Neutrophil (primary cell): Measurements from ENCODE around the gene PMEL.
A peak's percentile ranks its signal among the peaks of the same experiment; 100 is the strongest.
"Not testable (repeated sequence)": the region's sequence is repeated elsewhere in the genome, so short reads cannot be mapped to it uniquely, and the experiment has no call there.

Experiments used
- H3K27ac ChIP-seq: fragments of 200-600 bp; sonication (generic); 2 replicates; pipeline ENCODE4 v1.5.1; 2016; ENCODE audit warnings: mild to moderate bottlenecking, moderate library complexity
- H3K27me3 ChIP-seq: fragments of 200-600 bp; sonication (generic); 2 replicates; pipeline ENCODE4 v1.6.0; 2016; ENCODE audit warnings: mild to moderate bottlenecking
- H3K36me3 ChIP-seq: fragments of 200-600 bp; sonication (generic); 2 replicates; pipeline ENCODE4 v1.5.1; 2017
- H3K4me1 ChIP-seq, 2 experiments: fragments of 200-600 bp in 1 of 2; sonication (generic) in 1 of 2; 1 replicate in 1 of 2; 2 replicates in 1 of 2; pipeline versions ENCODE4 v1.5.1 to v1.6.1; 2013 to 2016; ENCODE audit warnings: low read depth in 1 of 2, low read length in 1 of 2, mild to moderate bottlenecking in 1 of 2, moderate library complexity in 1 of 2; ENCODE audit not compliant: control insufficient read depth in 1 of 2, insufficient read depth in 1 of 2
- H3K4me3 ChIP-seq, 2 experiments: fragments of 200-600 bp in 1 of 2; sonication (generic) in 1 of 2; 1 replicate in 1 of 2; 2 replicates in 1 of 2; pipeline ENCODE4 v1.5.1; 2013 to 2016; ENCODE audit warnings: low read depth in 1 of 2, low read length in 1 of 2, mild to moderate bottlenecking in 1 of 2, moderate library complexity in 1 of 2
- H3K9me3 ChIP-seq: fragments of 200-600 bp; sonication (generic); 2 replicates; pipeline ENCODE4 v1.5.1; 2016
- CTCF ChIP-seq: fragments of 200-600 bp; sonication (generic); IDR thresholded peaks from 2 replicates; pipeline ENCODE4 v1.5.1; 2016; ENCODE audit warnings: antibody characterized with exemption

PMEL gene

DNA sequence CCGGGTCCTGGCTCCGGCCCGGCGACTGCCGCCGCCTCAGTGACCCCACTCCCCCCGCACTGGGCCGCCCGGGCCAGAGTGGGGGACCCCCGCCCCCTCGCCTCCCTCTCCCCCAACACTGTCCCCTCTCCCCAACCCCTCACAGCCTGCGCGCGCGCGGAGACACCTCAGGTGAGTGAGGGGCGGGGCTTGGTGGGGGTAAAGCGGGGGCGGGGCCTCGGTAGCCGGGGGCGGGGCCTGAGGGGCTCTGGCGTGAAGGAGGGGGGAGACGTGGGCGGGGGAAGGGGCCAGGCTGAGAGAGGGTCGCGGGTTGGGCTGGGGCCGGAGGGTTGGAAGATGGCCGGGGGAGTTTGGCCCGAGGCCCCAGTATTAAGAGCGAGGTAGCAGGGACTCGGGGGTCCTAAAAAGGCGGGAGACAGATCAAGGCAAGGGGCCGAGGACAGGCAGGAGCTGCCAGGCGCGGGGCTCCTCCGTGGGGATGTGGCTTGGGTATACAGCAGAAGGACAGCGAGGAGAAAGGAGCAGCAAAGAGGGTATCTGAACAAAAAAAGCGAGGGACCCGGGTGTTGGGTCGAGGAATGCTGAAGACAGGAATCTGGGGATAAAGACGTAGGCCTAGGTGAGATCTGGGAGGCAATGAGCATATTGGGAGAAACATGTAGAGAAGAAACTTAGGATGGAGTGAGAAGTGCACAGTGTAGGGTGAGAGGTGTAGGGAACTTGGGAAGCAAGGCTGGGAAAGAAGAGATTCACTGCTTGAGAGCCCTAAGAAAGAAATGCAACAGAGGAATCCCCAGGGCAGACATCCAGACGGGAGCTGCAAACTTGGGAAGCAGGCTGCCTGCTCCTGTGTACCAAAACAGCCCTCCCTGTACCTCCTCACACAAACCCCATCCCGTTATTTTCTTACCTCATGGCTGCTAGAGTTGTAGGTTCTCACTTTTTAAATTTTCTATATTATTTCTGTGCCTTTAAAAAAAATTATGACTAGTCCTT is 42.0 kb upstream of the PMEL start:
- H3K4me1 ChIP-seq: peaks cover 18 to 23% of the 10 kb centered on the region in 2 experiments
- peak overlapping the region; percentile 12 for H3K27ac ChIP-seq
- no peaks in the 10 kb centered on the region for H3K27me3 ChIP-seq
- peaks cover 17% of the 10 kb centered on the region for H3K36me3 ChIP-seq
- no peaks in the 10 kb centered on the region for H3K9me3 ChIP-seq
- H3K4me3 ChIP-seq: peak overlapping the region; percentile 56 to 73
- no peak for TF ChIP-seq CTCF

DNA sequence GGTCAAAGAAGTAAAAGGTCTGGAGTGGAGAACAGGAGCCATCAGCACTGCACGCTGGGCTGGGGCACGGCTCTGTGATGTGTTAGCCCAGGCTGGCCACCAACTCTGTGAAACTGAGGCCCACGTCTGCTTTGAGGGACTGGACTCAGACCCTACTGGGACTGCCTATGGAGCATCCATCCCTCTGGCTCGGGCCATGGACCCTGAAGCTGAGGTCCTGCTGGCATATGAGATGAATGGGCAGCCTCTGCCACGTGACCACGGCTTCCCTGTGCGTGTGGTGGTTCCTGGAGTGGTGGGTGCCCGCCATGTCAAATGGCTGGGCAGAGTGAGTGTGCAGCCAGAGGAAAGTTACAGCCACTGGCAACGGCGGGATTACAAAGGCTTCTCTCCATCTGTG is 38.4 kb upstream of the PMEL start:
- TF ChIP-seq CTCF: no peak
- no peaks in the 10 kb centered on the region for H3K9me3 ChIP-seq
- no peaks in the 10 kb centered on the region for H3K27me3 ChIP-seq
- peaks cover 36% of the 10 kb centered on the region for H3K36me3 ChIP-seq
- H3K27ac ChIP-seq: no peak overlapping the region
- H3K4me1 ChIP-seq: peaks cover 18 to 23% of the 10 kb centered on the region in 2 experiments
- H3K4me3 ChIP-seq: no peak overlapping the region

DNA sequence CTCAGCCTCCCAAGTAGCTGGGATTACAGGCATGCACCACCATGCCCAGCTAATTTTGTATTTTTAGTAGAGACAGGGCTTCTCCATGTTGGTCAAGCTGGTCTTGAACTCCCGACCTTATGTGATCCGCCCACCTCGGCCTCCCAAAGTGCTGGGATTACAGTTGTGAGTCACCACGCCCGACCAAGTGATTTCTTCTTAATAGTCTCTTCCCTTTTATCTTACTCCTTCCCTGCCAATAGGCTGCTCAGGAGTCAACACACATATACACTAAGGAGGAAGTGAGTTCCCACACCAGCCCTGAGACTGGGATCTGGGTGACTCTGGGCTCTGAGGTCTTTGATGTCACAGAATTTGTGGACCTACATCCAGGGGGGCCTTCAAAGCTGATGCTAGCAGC is 37.5 kb upstream of the PMEL start:
- H3K4me3 ChIP-seq, H3K27me3 ChIP-seq: not testable (repeated sequence)
- H3K36me3 ChIP-seq: peaks cover 36% of the 10 kb centered on the region

GRCh38 chr12:56001487-56002100 is 35.8 kb upstream of the PMEL start:
- no peak for TF ChIP-seq CTCF

More for the DNA sequence above, 37.5 kb upstream of the PMEL start:
- not testable (repeated sequence) for H3K27ac ChIP-seq, H3K9me3 ChIP-seq
- peaks cover 19 to 23% of the 10 kb centered on the region in 2 experiments for H3K4me1 ChIP-seq

DNA sequence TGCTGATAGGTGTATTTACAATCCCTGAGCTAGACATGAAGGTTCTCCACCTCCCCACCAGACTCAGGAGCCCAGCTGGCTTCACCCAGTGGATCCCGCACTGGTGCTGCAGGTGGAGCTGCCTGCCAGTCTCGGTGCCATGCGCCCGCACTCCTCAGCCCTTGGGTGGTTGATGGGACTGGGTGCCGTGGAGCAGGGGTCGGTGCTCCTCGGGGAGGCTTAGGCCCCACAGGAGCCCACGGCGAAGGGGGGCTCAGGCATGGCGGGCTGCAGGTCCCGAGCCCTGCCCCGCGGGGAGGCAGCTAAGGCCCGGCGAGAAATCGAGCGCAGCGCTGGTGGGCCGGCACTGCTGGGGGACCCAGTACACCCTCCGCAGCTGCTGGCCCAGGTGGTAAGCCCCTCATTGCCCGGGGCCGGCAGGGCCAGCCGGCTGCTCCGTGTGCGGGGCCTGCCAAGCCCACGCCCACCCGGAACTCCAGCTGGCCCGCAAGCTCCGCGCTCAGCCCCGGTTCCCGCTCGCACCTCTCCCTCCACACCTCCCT is 34.2 kb upstream of the PMEL start:
- H3K36me3 ChIP-seq: peaks cover 40% of the 10 kb centered on the region
- not testable (repeated sequence) for H3K27me3 ChIP-seq, H3K27ac ChIP-seq, H3K4me3 ChIP-seq, H3K9me3 ChIP-seq
- H3K4me1 ChIP-seq: peaks cover 23 to 24% of the 10 kb centered on the region in 2 experiments

More at GRCh38 chr12:56001487-56002100, 35.8 kb upstream of the PMEL start:
- peaks cover 24% of the 10 kb centered on the region in 2 experiments for H3K4me1 ChIP-seq
- H3K27ac ChIP-seq: no peak overlapping the region
- H3K27me3 ChIP-seq: no peaks in the 10 kb centered on the region
- no peaks in the 10 kb centered on the region for H3K9me3 ChIP-seq
- H3K4me3 ChIP-seq: no peak overlapping the region
- peaks cover 36% of the 10 kb centered on the region for H3K36me3 ChIP-seq

DNA sequence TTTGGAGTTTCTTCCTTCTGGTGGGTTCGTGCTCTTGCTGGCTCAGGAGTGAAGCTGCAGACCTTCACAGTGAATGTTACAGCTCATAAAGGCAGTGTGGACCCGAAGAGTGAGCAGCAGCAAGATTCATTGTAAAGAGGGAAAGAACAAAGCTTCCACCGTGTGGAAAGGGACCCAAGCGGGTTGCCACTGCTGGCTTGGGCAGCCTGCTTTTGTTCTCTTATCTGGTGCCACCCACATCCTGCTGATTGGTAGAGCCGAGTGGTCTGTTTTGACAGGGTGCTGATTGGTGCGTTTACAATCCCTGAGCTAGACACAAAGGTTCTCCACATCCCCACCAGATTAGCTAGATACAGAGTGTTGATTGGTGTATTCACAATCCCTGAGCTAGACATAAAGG is 33.7 kb upstream of the PMEL start:
- peaks cover 42% of the 10 kb centered on the region for H3K36me3 ChIP-seq
- not testable (repeated sequence) for H3K27me3 ChIP-seq, H3K4me3 ChIP-seq, H3K27ac ChIP-seq, H3K9me3 ChIP-seq
- peaks cover 23 to 24% of the 10 kb centered on the region in 2 experiments for H3K4me1 ChIP-seq

DNA sequence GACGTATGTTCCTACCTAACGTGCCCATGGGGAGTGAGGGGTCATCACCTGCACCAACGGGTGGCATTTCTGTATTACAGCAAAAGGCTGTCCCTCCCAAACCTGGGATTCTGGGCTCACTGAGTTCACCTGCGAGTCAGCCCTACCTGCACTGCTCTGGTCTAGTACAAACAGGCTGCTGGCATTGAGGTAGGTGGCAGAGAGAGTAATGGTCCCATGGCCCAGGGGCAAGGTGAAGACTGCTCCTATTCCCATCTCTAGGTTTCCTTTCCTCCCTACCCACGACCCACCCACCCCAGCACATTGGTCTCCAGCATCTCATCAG is 31.7 kb upstream of the PMEL start:
- Histone ChIP-seq H3K4me1 (peaks cover 23 to 24% of the 10 kb centered on the region in 2 experiments), H3K27me3 (no peaks in the 10 kb centered on the region), H3K4me3 (peak overlapping the region; percentile 75 to 93), H3K36me3 (peaks cover 45% of the 10 kb centered on the region), H3K9me3 (no peaks in the 10 kb centered on the region), H3K27ac (peak overlapping the region; percentile 81)
- no peak for TF ChIP-seq CTCF
